ENCODE measurements around the gene PM20D2.

Gene PM20D2

DNA sequence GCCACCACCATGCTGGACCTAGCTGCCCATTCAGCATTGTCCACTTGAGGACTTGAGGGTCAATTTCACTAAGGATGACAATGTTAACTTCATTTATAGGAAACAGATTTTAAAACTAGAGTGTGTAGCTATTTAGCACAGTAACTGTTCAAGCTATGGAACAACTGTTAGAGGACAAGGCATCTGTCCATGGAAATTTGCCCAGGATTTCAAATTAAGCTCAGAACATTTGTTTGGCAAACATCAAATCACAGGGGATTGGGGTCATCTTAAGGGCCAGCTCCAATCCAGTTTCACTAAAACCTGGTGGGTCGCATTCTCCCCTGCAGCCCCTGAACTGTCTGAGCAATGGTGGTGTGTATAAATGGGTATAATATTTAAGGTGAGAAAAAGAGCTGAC, 35.1 kb downstream of the PM20D2 start:
- Histone ChIP-seq H3K9ac (ENCODE audit: low read length) (no peak overlapping the region), H3K36me3 (ENCODE audit: control insufficient read depth, insufficient read depth, low read length, severe bottlenecking) (no peaks in the 10 kb centered on the region), H3K27me3 (replicated peaks; ENCODE audit: control insufficient read depth, insufficient read depth, low read length) (peaks cover 32% of the 10 kb centered on the region), H3K9me3 (ENCODE audit: control insufficient read depth, low read length) (no peaks in the 10 kb centered on the region), H3K4me3 (ENCODE audit: low read length) (no peak overlapping the region), H3K4me1 (ENCODE audit: control insufficient read depth, insufficient read depth, low read length) (peaks cover 18% of the 10 kb centered on the region)
- DNase-seq (ENCODE audit: low read depth): no peak

DNA sequence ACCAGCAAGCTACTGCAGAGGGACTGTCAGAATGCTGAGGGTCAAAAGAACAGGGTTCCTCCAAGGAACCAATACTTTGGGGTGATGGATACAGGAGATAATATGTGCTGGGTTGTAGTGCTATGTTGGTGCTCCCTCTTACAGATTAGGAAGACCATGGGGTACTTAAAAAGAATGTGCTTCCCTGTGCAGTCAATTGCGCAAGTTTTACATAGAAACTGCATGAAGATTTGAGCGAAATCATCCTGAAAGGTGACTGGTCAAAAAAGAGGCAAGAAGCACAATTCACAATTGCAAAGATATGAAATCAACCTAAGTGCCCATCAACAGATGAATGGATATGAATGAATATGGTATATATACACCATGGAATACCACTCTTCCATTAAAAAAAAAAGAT, 37.4 kb downstream of the PM20D2 start:
- H3K4me1 ChIP-seq (ENCODE audit: control insufficient read depth, insufficient read depth, low read length): peaks cover 18% of the 10 kb centered on the region
- H3K27me3 ChIP-seq (replicated peaks; ENCODE audit: control insufficient read depth, insufficient read depth, low read length): peaks cover 40% of the 10 kb centered on the region
- no peak overlapping the region for H3K4me3 ChIP-seq (ENCODE audit: low read length)
- no peaks in the 10 kb centered on the region for H3K9me3 ChIP-seq (ENCODE audit: control insufficient read depth, low read length)
- DNase-seq (ENCODE audit: low read depth): no peak
- H3K36me3 ChIP-seq (ENCODE audit: control insufficient read depth, insufficient read depth, low read length, severe bottlenecking): no peaks in the 10 kb centered on the region
- no peak overlapping the region for H3K9ac ChIP-seq (ENCODE audit: low read length)

DNA sequence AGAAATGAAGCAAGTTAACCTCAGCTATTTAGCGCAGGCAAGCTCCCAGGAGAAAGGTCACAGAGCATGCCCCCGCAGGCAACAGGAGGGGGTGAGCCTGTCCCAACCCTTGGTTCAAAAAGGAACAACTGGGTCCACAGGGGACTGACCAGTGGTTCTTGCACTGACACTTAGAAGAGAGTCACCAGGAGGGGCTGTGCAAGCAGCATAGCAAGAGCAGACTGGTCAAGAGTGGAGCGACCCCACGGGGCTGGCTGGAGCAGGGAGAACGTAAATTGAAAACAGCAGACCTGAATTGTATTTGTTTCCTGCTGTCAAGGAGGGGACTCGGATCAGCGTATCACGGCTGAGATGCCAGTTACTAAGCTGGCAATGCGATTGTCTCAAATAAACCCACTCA, 38.5 kb downstream of the PM20D2 start:
- peaks cover 35% of the 10 kb centered on the region for H3K27me3 ChIP-seq (replicated peaks; ENCODE audit: control insufficient read depth, insufficient read depth, low read length)
- no peaks in the 10 kb centered on the region for H3K9me3 ChIP-seq (ENCODE audit: control insufficient read depth, low read length)
- DNase-seq (ENCODE audit: low read depth): no peak
- H3K4me1 ChIP-seq (ENCODE audit: control insufficient read depth, insufficient read depth, low read length): peaks cover 17% of the 10 kb centered on the region
- H3K36me3 ChIP-seq (ENCODE audit: control insufficient read depth, insufficient read depth, low read length, severe bottlenecking): no peaks in the 10 kb centered on the region
- no peak overlapping the region for H3K9ac ChIP-seq (ENCODE audit: low read length)
- H3K4me3 ChIP-seq (ENCODE audit: low read length): no peak overlapping the region

DNA sequence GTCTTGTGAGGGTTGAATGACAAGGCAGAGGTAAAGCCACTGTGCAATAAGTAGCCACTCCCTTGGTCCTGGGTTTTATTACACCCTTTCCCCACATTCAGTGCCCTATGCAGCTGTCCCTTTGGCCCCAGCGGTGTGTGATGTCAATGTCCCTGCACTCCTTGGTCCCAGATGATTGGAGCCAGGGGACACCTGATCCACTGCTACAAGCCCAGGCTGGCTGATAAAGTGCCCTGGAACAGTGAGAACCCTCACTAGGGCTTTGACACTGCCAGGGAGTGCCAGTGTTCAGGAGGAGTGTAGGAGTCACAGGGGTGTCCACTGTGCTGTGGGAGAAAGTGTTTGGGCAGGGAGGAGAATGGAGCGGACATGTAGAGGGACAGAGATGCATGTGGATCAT, 40.9 kb downstream of the PM20D2 start:
- Histone ChIP-seq H3K27me3 (replicated peaks; ENCODE audit: control insufficient read depth, insufficient read depth, low read length) (peaks cover 37% of the 10 kb centered on the region), H3K9me3 (ENCODE audit: control insufficient read depth, low read length) (no peaks in the 10 kb centered on the region), H3K4me1 (ENCODE audit: control insufficient read depth, insufficient read depth, low read length) (no peaks in the 10 kb centered on the region), H3K4me3 (ENCODE audit: low read length) (no peak overlapping the region), H3K36me3 (ENCODE audit: control insufficient read depth, insufficient read depth, low read length, severe bottlenecking) (no peaks in the 10 kb centered on the region), H3K9ac (ENCODE audit: low read length) (no peak overlapping the region)
- DNase-seq (ENCODE audit: low read depth): no peak

DNA sequence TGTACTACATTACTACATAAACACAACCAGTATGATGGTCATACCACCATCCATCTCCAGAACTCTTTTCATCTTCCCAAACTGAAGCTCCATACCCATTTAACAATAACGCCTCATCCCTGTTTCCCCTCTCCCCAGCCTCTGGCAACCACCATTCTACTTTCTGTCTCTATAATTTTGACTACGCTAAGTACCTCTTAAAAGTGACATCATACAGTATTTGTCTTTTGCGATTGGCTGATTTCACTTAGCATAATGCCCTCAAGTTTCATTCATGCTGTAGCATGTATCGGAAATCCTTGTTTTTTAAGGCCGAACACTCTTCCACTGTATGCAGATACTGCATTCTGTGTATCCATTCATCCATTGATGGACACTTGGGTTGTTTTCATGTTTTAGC, 41.6 kb downstream of the PM20D2 start:
- Histone ChIP-seq H3K4me3 (ENCODE audit: low read length) (no peak overlapping the region), H3K27me3 (replicated peaks; ENCODE audit: control insufficient read depth, insufficient read depth, low read length) (peaks cover 32% of the 10 kb centered on the region), H3K9ac (ENCODE audit: low read length) (no peak overlapping the region), H3K9me3 (ENCODE audit: control insufficient read depth, low read length) (no peaks in the 10 kb centered on the region), H3K4me1 (ENCODE audit: control insufficient read depth, insufficient read depth, low read length) (no peaks in the 10 kb centered on the region), H3K36me3 (ENCODE audit: control insufficient read depth, insufficient read depth, low read length, severe bottlenecking) (no peaks in the 10 kb centered on the region)
- DNase-seq (ENCODE audit: low read depth): no peak

DNA sequence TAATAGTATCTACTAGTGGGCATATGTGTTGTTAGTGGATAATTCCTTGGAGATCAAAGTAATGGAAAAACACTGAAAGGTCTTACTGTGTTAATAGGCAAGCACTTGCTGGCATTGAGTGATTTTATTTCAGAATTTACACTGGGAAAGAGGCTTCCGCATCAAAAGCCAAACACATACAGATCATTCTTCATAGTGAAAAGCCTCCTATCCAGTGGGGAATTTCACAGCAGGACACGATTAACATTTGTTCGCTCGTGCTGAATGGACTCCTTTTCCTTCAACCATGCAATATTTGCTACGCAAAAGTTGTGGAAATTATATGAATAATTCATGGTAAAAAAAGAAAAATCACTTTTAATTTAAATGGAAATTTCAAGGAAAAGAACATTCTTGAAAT, 44.9 kb downstream of the PM20D2 start:
- no peaks in the 10 kb centered on the region for H3K4me1 ChIP-seq (ENCODE audit: control insufficient read depth, insufficient read depth, low read length)
- no peak for DNase-seq (ENCODE audit: low read depth)
- H3K9me3 ChIP-seq (ENCODE audit: control insufficient read depth, low read length): peaks cover 23% of the 10 kb centered on the region
- no peaks in the 10 kb centered on the region for H3K36me3 ChIP-seq (ENCODE audit: control insufficient read depth, insufficient read depth, low read length, severe bottlenecking)
- no peak overlapping the region for H3K9ac ChIP-seq (ENCODE audit: low read length)
- peaks cover 23% of the 10 kb centered on the region for H3K27me3 ChIP-seq (replicated peaks; ENCODE audit: control insufficient read depth, insufficient read depth, low read length)
- H3K4me3 ChIP-seq (ENCODE audit: low read length): no peak overlapping the region

DNA sequence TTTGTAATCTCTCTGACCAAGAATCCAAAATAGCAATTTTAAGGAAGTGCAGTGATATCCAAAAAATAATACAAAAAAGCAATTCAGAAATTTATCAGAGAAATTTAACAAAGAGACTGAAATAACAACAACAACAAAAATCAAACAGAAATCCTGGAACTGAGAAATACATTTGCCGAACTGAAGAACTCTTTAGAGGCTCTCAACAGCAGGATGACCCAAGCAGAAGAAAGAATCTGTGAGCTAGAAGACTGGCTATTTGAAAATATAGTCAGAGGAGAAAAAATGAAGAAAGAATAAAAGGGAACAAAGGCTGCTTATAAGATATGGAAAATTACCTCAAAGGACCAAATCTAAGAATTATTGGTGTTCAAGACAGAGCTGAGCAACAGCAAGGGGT, 48.7 kb downstream of the PM20D2 start:
- Histone ChIP-seq H3K36me3 (ENCODE audit: control insufficient read depth, insufficient read depth, low read length, severe bottlenecking) (no peaks in the 10 kb centered on the region), H3K27me3 (replicated peaks; ENCODE audit: control insufficient read depth, insufficient read depth, low read length) (peaks cover 14% of the 10 kb centered on the region), H3K4me1 (ENCODE audit: control insufficient read depth, insufficient read depth, low read length) (no peaks in the 10 kb centered on the region), H3K9ac (ENCODE audit: low read length) (no peak overlapping the region), H3K4me3 (ENCODE audit: low read length) (no peak overlapping the region), H3K9me3 (ENCODE audit: control insufficient read depth, low read length) (peaks cover 24% of the 10 kb centered on the region)
- no peak for DNase-seq (ENCODE audit: low read depth)

DNA sequence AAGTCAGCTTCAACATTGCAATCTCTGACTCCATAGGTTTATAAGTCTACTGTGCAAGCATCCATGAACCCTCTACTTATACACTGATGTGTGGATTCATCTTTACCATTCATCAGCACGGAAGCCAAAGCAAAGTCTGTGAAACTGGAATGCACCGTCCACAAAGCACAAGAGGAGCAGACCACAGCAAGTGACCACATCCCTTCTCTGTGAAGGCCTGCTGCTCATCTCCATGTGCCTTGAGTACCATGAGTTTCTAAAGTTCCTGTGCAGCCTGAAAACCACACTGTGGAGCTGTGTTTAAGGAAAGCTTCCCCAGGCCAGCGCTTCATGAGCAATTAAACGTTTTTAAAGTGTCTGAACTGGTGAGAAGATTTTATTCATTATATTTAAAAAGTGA, 51.3 kb downstream of the PM20D2 start:
- no peaks in the 10 kb centered on the region for H3K4me1 ChIP-seq (ENCODE audit: control insufficient read depth, insufficient read depth, low read length)
- peaks cover 24% of the 10 kb centered on the region for H3K9me3 ChIP-seq (ENCODE audit: control insufficient read depth, low read length)
- H3K27me3 ChIP-seq (replicated peaks; ENCODE audit: control insufficient read depth, insufficient read depth, low read length): peaks cover 10% of the 10 kb centered on the region
- no peak overlapping the region for H3K9ac ChIP-seq (ENCODE audit: low read length)
- DNase-seq (ENCODE audit: low read depth): no peak
- no peaks in the 10 kb centered on the region for H3K36me3 ChIP-seq (ENCODE audit: control insufficient read depth, insufficient read depth, low read length, severe bottlenecking)
- no peak overlapping the region for H3K4me3 ChIP-seq (ENCODE audit: low read length)

DNA sequence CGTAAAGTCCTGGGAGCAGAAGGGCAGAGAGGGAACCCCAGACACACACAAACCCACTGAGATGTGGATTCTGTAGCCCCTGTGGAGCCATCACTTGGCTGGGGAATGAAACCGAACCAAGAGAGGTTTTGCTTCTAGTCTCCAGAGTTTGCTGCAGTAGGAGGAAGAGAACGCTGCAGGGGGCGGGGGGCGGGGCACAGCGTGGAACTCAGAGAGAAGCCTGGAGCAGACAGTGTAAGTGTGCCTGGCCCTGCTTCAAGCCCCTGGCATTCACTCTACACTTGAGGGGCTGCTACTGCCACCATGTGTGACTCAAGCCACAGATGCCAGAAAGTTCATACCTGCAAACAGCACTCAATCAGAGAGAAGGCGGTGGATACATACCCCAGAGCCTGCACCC, 52.4 kb downstream of the PM20D2 start:
- no peak overlapping the region for H3K9ac ChIP-seq (ENCODE audit: low read length)
- peaks cover 6% of the 10 kb centered on the region for H3K27me3 ChIP-seq (replicated peaks; ENCODE audit: control insufficient read depth, insufficient read depth, low read length)
- no peak for DNase-seq (ENCODE audit: low read depth)
- peaks cover 24% of the 10 kb centered on the region for H3K9me3 ChIP-seq (ENCODE audit: control insufficient read depth, low read length)
- H3K4me3 ChIP-seq (ENCODE audit: low read length): no peak overlapping the region
- no peaks in the 10 kb centered on the region for H3K36me3 ChIP-seq (ENCODE audit: control insufficient read depth, insufficient read depth, low read length, severe bottlenecking)
- no peaks in the 10 kb centered on the region for H3K4me1 ChIP-seq (ENCODE audit: control insufficient read depth, insufficient read depth, low read length)

DNA sequence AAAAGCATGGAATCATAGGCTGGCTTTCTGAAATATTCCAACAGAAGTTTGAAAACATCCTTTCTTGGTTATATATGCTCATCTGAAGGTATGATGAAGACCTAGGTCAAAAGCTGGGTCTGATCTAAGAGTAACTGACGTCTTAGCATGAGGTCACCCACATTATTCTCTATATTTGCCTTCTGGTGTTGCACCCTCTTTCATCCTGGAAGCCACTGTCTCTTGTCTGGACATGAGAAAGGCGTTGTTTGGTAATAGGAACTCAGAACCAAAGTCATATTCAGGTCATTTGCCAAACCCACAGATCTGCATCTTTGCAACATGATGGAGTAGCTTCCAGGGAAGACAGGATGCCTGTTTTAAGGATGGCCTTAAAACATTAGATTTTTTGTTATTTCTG, 53.7 kb downstream of the PM20D2 start:
- no peak for DNase-seq (ENCODE audit: low read depth)
- Histone ChIP-seq H3K4me1 (ENCODE audit: control insufficient read depth, insufficient read depth, low read length) (no peaks in the 10 kb centered on the region), H3K36me3 (ENCODE audit: control insufficient read depth, insufficient read depth, low read length, severe bottlenecking) (no peaks in the 10 kb centered on the region), H3K9me3 (ENCODE audit: control insufficient read depth, low read length) (peaks cover 12% of the 10 kb centered on the region), H3K9ac (ENCODE audit: low read length) (no peak overlapping the region), H3K27me3 (replicated peaks; ENCODE audit: control insufficient read depth, insufficient read depth, low read length) (peaks cover 11% of the 10 kb centered on the region), H3K4me3 (ENCODE audit: low read length) (no peak overlapping the region)

DNA sequence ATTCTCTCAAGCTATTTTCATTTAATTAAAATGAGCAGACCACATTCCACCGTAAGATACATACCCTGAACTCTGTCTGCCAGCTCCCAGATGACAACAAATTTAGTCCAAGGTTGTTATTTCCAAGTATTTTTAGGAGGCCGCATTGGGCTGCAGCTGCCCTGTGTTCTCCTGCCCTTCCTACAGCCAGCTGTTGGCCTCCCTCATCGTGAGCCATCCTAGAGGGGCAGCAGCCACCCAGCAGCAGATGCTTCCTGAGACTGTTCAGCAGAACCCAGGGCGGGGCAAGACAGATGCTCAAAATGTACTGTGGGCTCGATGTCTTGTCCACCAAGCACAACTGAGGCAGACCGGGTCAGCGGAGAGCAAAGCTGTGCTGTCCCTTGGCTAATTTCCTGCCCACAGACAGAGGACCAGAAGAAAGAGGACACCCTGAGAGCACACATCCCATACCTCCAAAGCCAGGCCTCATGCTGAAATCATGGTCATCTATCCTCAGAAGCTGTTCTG, 54.9 kb downstream of the PM20D2 start:
- Histone ChIP-seq H3K4me3 (ENCODE audit: low read length) (no peak overlapping the region), H3K9me3 (ENCODE audit: control insufficient read depth, low read length) (peaks cover 1% of the 10 kb centered on the region), H3K4me1 (ENCODE audit: control insufficient read depth, insufficient read depth, low read length) (no peaks in the 10 kb centered on the region), H3K9ac (ENCODE audit: low read length) (no peak overlapping the region), H3K36me3 (ENCODE audit: control insufficient read depth, insufficient read depth, low read length, severe bottlenecking) (no peaks in the 10 kb centered on the region), H3K27me3 (replicated peaks; ENCODE audit: control insufficient read depth, insufficient read depth, low read length) (peaks cover 11% of the 10 kb centered on the region)
- no peak for DNase-seq (ENCODE audit: low read depth)

DNA sequence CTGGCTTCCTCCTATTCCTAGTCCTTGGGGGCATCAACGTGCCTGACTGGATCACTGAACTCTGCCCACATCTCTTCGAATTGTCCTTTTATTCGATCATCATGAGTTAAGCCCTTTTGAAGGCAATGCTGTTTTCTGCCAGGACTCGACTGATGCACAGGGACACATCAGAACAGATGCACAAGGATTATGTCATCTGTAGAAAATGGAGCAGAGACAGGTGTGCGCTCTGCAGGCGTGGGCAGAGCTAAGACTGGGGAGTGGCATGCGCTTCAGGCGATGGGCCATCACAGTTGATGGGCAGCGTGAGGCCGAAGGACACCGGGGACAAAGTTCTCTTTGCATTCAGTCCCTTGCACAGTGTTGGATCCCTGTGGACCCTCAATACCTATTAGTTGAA, 58.2 kb downstream of the PM20D2 start:
- no peaks in the 10 kb centered on the region for H3K36me3 ChIP-seq (ENCODE audit: control insufficient read depth, insufficient read depth, low read length, severe bottlenecking)
- no peaks in the 10 kb centered on the region for H3K4me1 ChIP-seq (ENCODE audit: control insufficient read depth, insufficient read depth, low read length)
- H3K9me3 ChIP-seq (ENCODE audit: control insufficient read depth, low read length): no peaks in the 10 kb centered on the region
- no peak overlapping the region for H3K9ac ChIP-seq (ENCODE audit: low read length)
- H3K4me3 ChIP-seq (ENCODE audit: low read length): no peak overlapping the region
- H3K27me3 ChIP-seq (replicated peaks; ENCODE audit: control insufficient read depth, insufficient read depth, low read length): peaks cover 6% of the 10 kb centered on the region
- no peak for DNase-seq (ENCODE audit: low read depth)
